ENCODE data around the gene CAST. TPM values are rescaled to one million over a fixed set of nuclear protein-coding genes. Genes with fewer than 3 reads are reported as not detected.
"Not testable (repeated sequence)": the region's sequence is repeated elsewhere in the genome, so short reads cannot be mapped to it uniquely, and the experiment has no call there.

Gene CAST
- total and polyA plus RNA-seq, 8 donors: 128 to 264 (median 156) TPM

- no peak for TF ChIP-seq CTCF (IDR thresholded peaks at IDR 0.05)
- Histone ChIP-seq H3K27ac (peak overlapping the region in 1 of 2 donors; percentile 76), H3K4me1 (peaks cover 0 to 45% of the 10 kb centered on the region in 2 donors), H3K4me3 (no peak overlapping the region), H3K9me3 (no peaks in the 10 kb centered on the region), H3K36me3 (peaks cover 0 to 99% of the 10 kb centered on the region in 2 donors), H3K27me3 (no peaks in the 10 kb centered on the region)
- intact Hi-C loops (cut with DNase I): no loop called here
- ATAC-seq (peak; percentile 14), DNase-seq (no peak)
Measured at GRCh38 chr5:96741891-96742309, 79.7 kb downstream of the CAST start.

- intact Hi-C loops (cut with DNase I): no loop called here
- Histone ChIP-seq H3K9me3 (no peaks in the 10 kb centered on the region), H3K27ac (peak overlapping the region; percentile 8 to 76), H3K27me3 (no peaks in the 10 kb centered on the region), H3K4me3 (no peak overlapping the region), H3K4me1 (peaks cover 0 to 45% of the 10 kb centered on the region in 2 donors), H3K36me3 (peaks cover 0 to 100% of the 10 kb centered on the region in 2 donors)
- DNase-seq (no peak), ATAC-seq (peak; percentile 19)
- no peak for TF ChIP-seq CTCF (IDR thresholded peaks at IDR 0.05)
Measured at GRCh38 chr5:96742538-96742937, 80.4 kb downstream of the CAST start.

GRCh38 chr5:96743065-96743768 lies 81.0 kb downstream of the CAST start:
- DNase-seq: peak in 1 of 4 donors; percentile 38
- peaks cover 0 to 45% of the 10 kb centered on the region in 2 donors for H3K4me1 ChIP-seq
- H3K9me3 ChIP-seq: no peaks in the 10 kb centered on the region
- ATAC-seq: peak; percentile 66
- peaks cover 0 to 100% of the 10 kb centered on the region in 2 donors for H3K36me3 ChIP-seq
- intact Hi-C loops (cut with DNase I): no loop called here
- TF ChIP-seq CTCF (IDR thresholded peaks at IDR 0.05): no peak
- no peak overlapping the region for H3K4me3 ChIP-seq
- H3K27me3 ChIP-seq: no peaks in the 10 kb centered on the region
- H3K27ac ChIP-seq: peak overlapping the region in 1 of 2 donors; percentile 76

- DNase-seq (no peak), ATAC-seq (no peak)
- H3K4me1 ChIP-seq: peaks cover 0 to 45% of the 10 kb centered on the region in 2 donors
- H3K27me3 ChIP-seq: no peaks in the 10 kb centered on the region
- H3K9me3 ChIP-seq: no peaks in the 10 kb centered on the region
- no peak for TF ChIP-seq CTCF (IDR thresholded peaks at IDR 0.05)
- peak overlapping the region in 1 of 2 donors; percentile 76 for H3K27ac ChIP-seq
- H3K36me3 ChIP-seq: peaks cover 0 to 100% of the 10 kb centered on the region in 2 donors
- H3K4me3 ChIP-seq: no peak overlapping the region
- intact Hi-C loops (cut with DNase I): no loop called here
Measured at GRCh38 chr5:96743805-96744204, 81.6 kb downstream of the CAST start.

- Histone ChIP-seq H3K36me3 (peaks cover 0 to 100% of the 10 kb centered on the region in 2 donors), H3K4me1 (peaks cover 0 to 45% of the 10 kb centered on the region in 2 donors), H3K27ac (peak overlapping the region in 1 of 2 donors; percentile 76)
- ATAC-seq; H3K27me3 ChIP-seq; H3K4me3 ChIP-seq; intact Hi-C loops (cut with DNase I); H3K9me3 ChIP-seq; DNase-seq: not testable (repeated sequence)
Measured at GRCh38 chr5:96744218-96744617, 82.0 kb downstream of the CAST start.
